Fibroblast of mammary gland (primary cell): Measurements from ENCODE around the gene MATN3.

Experiments used
- DNase-seq: peaks from one replicate; pipeline ENCODE4 v3.0.0-alpha.2; 2010; ENCODE audit warnings: low read depth
- H3K4me3 ChIP-seq: 2 replicates; pipeline ENCODE4 v1.5.1; 2011; ENCODE audit warnings: low read depth, mild to moderate bottlenecking, low read length, moderate library complexity; ENCODE audit not compliant: control insufficient read depth
- TF ChIP-seq, protein P1 (sequence below): conservative IDR thresholded peaks from 2 replicates; pipeline ENCODE4 v1.5.1; 2011; ENCODE audit warnings: low read depth, low read length, inconsistent platforms; ENCODE audit not compliant: control insufficient read depth, insufficient read depth

The MATN3 gene

GRCh38 chr2:20054119-20054518 is 41.7 kb upstream of the MATN3 start:
- no peak overlapping the region for H3K4me3 ChIP-seq
- TF ChIP-seq, protein P1, sequence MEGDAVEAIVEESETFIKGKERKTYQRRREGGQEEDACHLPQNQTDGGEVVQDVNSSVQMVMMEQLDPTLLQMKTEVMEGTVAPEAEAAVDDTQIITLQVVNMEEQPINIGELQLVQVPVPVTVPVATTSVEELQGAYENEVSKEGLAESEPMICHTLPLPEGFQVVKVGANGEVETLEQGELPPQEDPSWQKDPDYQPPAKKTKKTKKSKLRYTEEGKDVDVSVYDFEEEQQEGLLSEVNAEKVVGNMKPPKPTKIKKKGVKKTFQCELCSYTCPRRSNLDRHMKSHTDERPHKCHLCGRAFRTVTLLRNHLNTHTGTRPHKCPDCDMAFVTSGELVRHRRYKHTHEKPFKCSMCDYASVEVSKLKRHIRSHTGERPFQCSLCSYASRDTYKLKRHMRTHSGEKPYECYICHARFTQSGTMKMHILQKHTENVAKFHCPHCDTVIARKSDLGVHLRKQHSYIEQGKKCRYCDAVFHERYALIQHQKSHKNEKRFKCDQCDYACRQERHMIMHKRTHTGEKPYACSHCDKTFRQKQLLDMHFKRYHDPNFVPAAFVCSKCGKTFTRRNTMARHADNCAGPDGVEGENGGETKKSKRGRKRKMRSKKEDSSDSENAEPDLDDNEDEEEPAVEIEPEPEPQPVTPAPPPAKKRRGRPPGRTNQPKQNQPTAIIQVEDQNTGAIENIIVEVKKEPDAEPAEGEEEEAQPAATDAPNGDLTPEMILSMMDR: no peak
- no peak for DNase-seq

GRCh38 chr2:20052861-20053281 is 40.4 kb upstream of the MATN3 start:
- TF ChIP-seq, protein P1: no peak
- H3K4me3 ChIP-seq: peak overlapping the region; percentile 81
- peak; percentile 94 for DNase-seq

DNA sequence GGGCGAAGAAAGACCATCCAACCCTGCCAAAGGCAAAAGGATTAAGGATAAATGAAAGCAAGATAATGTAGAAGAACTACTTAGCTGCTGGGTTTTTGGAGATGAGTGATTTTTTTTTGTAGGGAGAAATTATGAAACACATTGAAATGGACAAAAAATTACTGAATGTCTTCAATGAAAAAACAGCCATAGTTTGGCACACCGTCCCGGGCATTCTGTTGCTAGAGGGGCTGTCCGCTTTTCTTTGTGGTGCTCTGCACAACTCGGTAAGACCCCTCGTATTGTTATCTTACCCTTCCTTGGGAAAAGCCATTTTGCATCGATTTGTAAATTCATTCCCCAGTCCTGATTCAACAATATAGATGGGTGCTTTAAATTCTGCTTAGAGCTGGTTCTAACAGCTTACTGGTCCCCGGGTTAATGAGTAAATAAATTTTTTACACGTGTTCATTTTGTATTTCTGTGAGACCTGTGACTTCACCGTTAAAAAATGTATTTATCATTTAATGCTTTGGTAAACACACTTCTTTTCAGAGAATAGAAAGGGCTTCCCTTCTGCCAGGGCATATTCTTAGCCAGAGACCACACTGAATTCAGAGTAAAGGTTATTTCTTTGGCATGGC is 39.9 kb upstream of the MATN3 start:
- peak; percentile 51 for DNase-seq
- H3K4me3 ChIP-seq: peak overlapping the region; percentile 81
- TF ChIP-seq, protein P1: no peak

DNA sequence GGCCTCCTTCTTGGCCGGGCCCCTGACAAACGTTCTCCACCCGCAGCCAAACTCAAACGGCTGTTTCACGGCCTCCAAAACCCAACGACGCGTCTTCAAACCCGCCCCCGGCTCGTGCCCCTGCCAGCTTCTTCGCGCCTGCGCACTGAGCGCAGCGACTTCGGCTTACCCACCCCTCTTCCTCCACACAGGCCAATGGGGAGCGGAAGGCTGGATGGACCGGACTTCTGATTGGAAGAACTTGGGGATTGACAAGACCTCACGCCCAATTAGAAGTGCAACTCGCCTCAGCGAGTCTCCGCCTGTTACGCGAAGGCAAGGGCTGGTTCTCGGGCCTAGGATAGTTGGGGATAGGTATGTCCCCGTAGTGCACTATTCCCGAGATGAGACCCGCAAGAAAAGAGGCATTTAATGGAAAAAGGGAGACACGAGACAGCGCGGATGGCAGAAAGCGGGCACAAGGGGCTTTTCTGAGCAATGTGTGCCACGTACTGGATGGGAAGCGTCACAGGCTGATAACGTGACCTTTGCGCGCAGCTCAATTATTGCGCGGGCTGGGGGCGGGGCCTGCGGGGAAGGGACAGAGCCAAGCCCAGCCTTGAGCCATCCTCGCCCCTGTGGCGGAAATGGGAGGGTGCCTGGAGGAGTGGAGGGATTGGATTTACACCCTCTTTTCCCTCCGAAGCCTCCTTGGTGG is 39.2 kb upstream of the MATN3 start, which contains the start of gene LAPTM4A:
Gene LAPTM4A, minus strand, starts transcription at position 97 of the 697 bp plus-strand sequence. CDS start 108 bp downstream, outside the sequence.
- peak within 1 kb of the TSS; percentile 81 for H3K4me3 ChIP-seq
- TF ChIP-seq, protein P1: no peak
- DNase-seq: peak; percentile 100

DNA sequence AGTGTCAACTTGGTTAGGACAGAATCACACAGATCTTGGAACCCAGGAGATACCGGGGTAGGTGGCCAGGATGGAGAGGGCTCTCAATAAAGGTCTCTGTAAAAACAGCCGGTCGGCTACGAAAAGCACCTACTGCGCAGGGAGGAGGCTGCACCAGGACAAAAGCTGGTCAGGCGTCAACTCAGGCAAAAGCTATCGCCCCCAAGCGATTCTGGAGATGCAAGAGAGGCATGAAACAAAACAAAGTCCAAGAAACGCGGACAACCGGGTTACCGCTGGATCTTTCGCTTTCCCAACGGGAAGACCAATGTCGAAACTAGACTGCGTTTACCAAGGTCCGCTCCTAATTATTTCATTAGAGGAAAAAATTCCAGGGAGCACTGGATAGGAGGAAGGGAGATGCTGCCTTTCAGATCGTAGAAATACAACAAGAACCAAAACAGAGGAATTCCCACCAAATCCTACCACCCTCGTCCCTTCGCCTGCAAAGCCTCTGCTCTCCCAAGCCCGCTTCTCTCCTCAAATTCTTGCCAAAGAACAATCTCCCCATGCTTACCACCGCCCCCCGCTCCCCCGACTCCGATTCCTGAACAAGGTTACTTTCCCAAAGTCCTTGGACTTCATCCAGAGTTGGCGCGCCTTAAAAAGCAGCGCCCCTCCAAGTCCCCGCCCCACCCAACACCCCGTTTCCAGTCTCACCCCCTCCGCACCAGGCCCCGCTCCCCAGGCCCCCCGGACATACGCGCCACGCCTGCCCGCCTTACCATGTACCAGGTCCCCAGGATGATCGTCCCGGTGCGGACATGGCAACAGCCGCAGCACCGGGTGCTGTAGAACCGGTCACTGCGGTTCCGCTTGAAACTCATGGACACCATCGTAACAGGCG is 38.4 kb upstream of the MATN3 start:
- DNase-seq: peak; percentile 65
- TF ChIP-seq, protein P1: peak; percentile 2
- peak overlapping the region; percentile 81 for H3K4me3 ChIP-seq

GRCh38 chr2:20050104-20050645 is 37.7 kb upstream of the MATN3 start:
- TF ChIP-seq, protein P1: no peak
- H3K4me3 ChIP-seq: peak overlapping the region; percentile 81
- DNase-seq: peak; percentile 92
